Panc1 (cell line): ENCODE results near the gene NPHP4. TPM values are rescaled to one million over a fixed set of nuclear protein-coding genes. Genes with fewer than 3 reads are reported as not detected.

Experiments used
- ATAC-seq: fragments of 200-7000 bp; cut with Tn5 transposase; 2 replicates; pipeline ENCODE4 v1.9.1; 2020; ENCODE audit warnings: mild to moderate bottlenecking, moderate library complexity
- BruUV-seq: library from RNA; stranded (reverse); fragments of 400-500 nt; replicated peaks from 2 replicates; lab custom pipeline; 2021; lab: Mats Ljungman, UMichigan
- CTCF ChIA-PET: fragments of 300-600 bp; sonication (Branson Sonifier 250); formaldehyde crosslinking; loops from one replicate; lab custom pipeline; 2022; ENCODE audit warnings: antibody characterized with exemption; lab: Charles Lee
- POLR2A ChIA-PET: fragments of 300-600 bp; sonication (Branson Sonifier 250); formaldehyde crosslinking; loops from one replicate; lab custom pipeline; 2022; ENCODE audit warnings: antibody characterized with exemption; lab: Charles Lee
- DNase-seq: peaks from one replicate; pipeline ENCODE4 v3.0.0-alpha.2; 2010; ENCODE audit warnings: low read depth, low spot score
- H3K27ac ChIP-seq: 2 replicates; pipeline ENCODE4 v1.5.1; 2011; ENCODE audit warnings: mild to moderate bottlenecking, low read length, inconsistent platforms
- H3K27me3 ChIP-seq: fragments of 200-500 bp; sonication (Bioruptor generic); 2 replicates; pipeline ENCODE4 v1.6.0; 2014; ENCODE audit warnings: low read length, inconsistent platforms; ENCODE audit not compliant: control insufficient read depth, insufficient read depth
- H3K36me3 ChIP-seq: fragments of 200-500 bp; sonication (Bioruptor generic); 2 replicates; pipeline ENCODE4 v1.5.1; 2014; ENCODE audit warnings: inconsistent platforms, mild to moderate bottlenecking, low read length, moderate library complexity; ENCODE audit not compliant: control insufficient read depth, insufficient read depth
- H3K4me1 ChIP-seq: 2 replicates; pipeline ENCODE4 v1.5.1; 2011; ENCODE audit warnings: inconsistent platforms, mild to moderate bottlenecking, low read length, moderate library complexity; ENCODE audit not compliant: control insufficient read depth, insufficient read depth
- H3K4me3 ChIP-seq, 2 experiments: 2 replicates each; pipeline ENCODE4 v1.5.1; 2011 to 2012; ENCODE audit warnings: low read depth in 2 of 2, low read length in 2 of 2, mild to moderate bottlenecking in 2 of 2, inconsistent platforms in 1 of 2, moderate library complexity in 1 of 2
- H3K9me3 ChIP-seq: fragments of 200-500 bp; sonication (Bioruptor generic); 2 replicates; pipeline ENCODE4 v1.5.1; 2014; ENCODE audit warnings: low read depth, mild to moderate bottlenecking, inconsistent platforms, low read length, moderate library complexity; ENCODE audit not compliant: control insufficient read depth, insufficient read depth
- POLR2AphosphoS5 ChIP-seq: IDR thresholded peaks from 2 replicates; pipeline ENCODE4 v1.6.1; 2012; ENCODE audit warnings: mild to moderate bottlenecking, low read depth, low read length, moderate library complexity
- SIN3A ChIP-seq: IDR thresholded peaks from 2 replicates; pipeline ENCODE4 v1.6.1; 2012; ENCODE audit warnings: low read depth, mild to moderate bottlenecking, low read length, moderate library complexity, borderline replicate concordance; ENCODE audit not compliant: insufficient read depth
- TCF7L2 ChIP-seq: IDR thresholded peaks from 2 replicates; pipeline ENCODE4 v1.6.1; 2011; ENCODE audit warnings: mild to moderate bottlenecking, low read depth, low read length, inconsistent platforms
- in situ Hi-C: cut with HindIII; loops from 2 replicates; pipeline ENCODE4 v1.10.0; 2016; ENCODE audit warnings: low sequenced_read_pairs, low pct_unique_long_range_greater_than_20kb
- intact Hi-C: fragments of 100-400 bp; cut with micrococcal nuclease; formaldehyde crosslinking; loops from one replicate; pipeline ENCODE4 v1.10.0; 2022; ENCODE audit not compliant: unreplicated experiment
- total RNA-seq: library from RNA; stranded (reverse); gene quantifications from one replicate; pipeline ENCODE4 v1.2.1, GENCODE V29; 2021; ENCODE audit not compliant: unreplicated experiment
- TF ChIP-seq, protein P1 (sequence below): fragments of 450-650 bp; IDR thresholded peaks from 2 replicates; pipeline ENCODE4 v1.5.1; 2017; ENCODE audit warnings: mild to moderate bottlenecking
- TF ChIP-seq, protein P2 (sequence below), 2 experiments: IDR thresholded peaks; 2 replicates each; pipeline ENCODE4 v1.6.1; 2011 to 2012; ENCODE audit warnings: low read depth in 2 of 2, control low read depth in 1 of 2, low read length in 1 of 2, mild to moderate bottlenecking in 1 of 2, moderate library complexity in 1 of 2; ENCODE audit not compliant: insufficient read depth in 1 of 2

Gene NPHP4
- total RNA-seq, 1 experiment from 2014 or later = 20.1 TPM

DNA sequence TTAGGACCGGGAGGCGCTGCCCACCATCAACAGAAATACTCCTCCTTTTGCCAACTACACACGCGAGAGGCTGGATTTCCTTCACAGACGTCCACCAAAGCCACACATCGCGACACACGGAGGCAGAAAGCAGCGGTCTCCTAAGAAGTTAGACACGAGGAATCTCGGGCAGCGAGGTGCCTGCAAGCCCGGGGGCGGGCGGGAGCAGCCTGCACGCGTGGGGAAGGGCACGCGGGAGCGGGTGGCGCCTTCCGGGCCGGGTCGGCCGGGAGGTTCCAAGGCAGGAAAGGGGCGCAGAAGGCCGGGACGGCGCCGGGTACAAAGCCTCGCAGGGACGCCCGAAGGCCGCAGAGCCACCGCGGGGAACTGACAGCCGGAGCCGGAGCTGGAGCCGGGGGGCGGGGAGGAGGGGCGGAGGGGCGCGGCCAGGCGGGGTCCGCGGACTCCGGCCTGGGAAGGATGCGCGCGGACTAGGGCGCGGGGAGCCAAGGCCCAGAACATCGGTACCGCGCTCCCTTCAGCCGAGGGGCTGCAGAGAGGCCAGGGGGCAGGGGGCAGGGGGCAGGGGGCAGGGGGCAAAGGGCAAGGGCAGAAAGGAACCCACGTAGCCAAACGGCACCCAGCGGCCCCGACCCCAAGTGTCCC is 722 bp downstream of the NPHP4 start:
- Histone ChIP-seq H3K4me3 (peak overlapping the region; percentile 75 to 81), H3K4me1 (peaks cover 16% of the 10 kb centered on the region), H3K27me3 (no peaks in the 10 kb centered on the region), H3K27ac (peak overlapping the region; percentile 78), H3K36me3 (no peaks in the 10 kb centered on the region), H3K9me3 (no peaks in the 10 kb centered on the region)
- intact Hi-C loops = no loop called here
- no peak for DNase-seq
- ChIA-PET POLR2A (interaction anchor here (0.6 kb wide), 1 partner anchor 53 kb away, joined by 5 read pairs; no protein-coding TSS in a partner anchor), CTCF (no interaction called here)
- no TSS peak for BruUV-seq
- in situ Hi-C loops = no loop called here
- peak; percentile 56 for ATAC-seq
- TF ChIP-seq, protein P1, sequence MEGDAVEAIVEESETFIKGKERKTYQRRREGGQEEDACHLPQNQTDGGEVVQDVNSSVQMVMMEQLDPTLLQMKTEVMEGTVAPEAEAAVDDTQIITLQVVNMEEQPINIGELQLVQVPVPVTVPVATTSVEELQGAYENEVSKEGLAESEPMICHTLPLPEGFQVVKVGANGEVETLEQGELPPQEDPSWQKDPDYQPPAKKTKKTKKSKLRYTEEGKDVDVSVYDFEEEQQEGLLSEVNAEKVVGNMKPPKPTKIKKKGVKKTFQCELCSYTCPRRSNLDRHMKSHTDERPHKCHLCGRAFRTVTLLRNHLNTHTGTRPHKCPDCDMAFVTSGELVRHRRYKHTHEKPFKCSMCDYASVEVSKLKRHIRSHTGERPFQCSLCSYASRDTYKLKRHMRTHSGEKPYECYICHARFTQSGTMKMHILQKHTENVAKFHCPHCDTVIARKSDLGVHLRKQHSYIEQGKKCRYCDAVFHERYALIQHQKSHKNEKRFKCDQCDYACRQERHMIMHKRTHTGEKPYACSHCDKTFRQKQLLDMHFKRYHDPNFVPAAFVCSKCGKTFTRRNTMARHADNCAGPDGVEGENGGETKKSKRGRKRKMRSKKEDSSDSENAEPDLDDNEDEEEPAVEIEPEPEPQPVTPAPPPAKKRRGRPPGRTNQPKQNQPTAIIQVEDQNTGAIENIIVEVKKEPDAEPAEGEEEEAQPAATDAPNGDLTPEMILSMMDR = no peak
- TF ChIP-seq POLR2AphosphoS5 = no peak
- TF ChIP-seq SIN3A = 0 out of 2 replicates have a peak, but pooled peaks have one; percentile 18
- TF ChIP-seq TCF7L2 = no peak
- TF ChIP-seq, protein P2, sequence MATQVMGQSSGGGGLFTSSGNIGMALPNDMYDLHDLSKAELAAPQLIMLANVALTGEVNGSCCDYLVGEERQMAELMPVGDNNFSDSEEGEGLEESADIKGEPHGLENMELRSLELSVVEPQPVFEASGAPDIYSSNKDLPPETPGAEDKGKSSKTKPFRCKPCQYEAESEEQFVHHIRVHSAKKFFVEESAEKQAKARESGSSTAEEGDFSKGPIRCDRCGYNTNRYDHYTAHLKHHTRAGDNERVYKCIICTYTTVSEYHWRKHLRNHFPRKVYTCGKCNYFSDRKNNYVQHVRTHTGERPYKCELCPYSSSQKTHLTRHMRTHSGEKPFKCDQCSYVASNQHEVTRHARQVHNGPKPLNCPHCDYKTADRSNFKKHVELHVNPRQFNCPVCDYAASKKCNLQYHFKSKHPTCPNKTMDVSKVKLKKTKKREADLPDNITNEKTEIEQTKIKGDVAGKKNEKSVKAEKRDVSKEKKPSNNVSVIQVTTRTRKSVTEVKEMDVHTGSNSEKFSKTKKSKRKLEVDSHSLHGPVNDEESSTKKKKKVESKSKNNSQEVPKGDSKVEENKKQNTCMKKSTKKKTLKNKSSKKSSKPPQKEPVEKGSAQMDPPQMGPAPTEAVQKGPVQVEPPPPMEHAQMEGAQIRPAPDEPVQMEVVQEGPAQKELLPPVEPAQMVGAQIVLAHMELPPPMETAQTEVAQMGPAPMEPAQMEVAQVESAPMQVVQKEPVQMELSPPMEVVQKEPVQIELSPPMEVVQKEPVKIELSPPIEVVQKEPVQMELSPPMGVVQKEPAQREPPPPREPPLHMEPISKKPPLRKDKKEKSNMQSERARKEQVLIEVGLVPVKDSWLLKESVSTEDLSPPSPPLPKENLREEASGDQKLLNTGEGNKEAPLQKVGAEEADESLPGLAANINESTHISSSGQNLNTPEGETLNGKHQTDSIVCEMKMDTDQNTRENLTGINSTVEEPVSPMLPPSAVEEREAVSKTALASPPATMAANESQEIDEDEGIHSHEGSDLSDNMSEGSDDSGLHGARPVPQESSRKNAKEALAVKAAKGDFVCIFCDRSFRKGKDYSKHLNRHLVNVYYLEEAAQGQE (IDR thresholded peaks at IDR 0.05; ENCODE audit: insufficient read depth in 1 of 2, low read depth in 2 of 2, low read length in 1 of 2) = no peak

DNA sequence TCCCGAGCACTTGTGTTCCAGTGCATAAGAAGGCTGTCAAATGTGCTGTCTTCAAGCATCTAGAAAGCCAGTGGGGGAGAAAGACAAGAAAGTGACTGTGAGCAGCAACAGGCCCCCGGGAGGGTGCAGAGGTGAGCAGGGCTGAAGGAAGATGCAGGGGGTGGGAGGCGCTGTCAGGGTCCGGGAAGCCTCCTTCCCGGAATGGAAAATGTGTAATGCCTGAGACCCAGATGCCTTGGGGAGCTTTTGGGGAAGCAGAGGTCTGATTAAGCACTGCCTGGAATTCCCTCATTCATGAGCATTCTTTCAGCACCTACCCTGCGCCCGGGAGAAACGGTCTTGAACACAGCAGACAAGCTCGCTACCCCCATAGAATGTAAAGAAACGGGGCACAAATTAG is 1.3 kb downstream of the NPHP4 start:
- Histone ChIP-seq H3K4me3 (peak overlapping the region; percentile 75 to 81), H3K27ac (peak overlapping the region; percentile 78), H3K27me3 (no peaks in the 10 kb centered on the region), H3K4me1 (peaks cover 16% of the 10 kb centered on the region), H3K36me3 (no peaks in the 10 kb centered on the region), H3K9me3 (no peaks in the 10 kb centered on the region)
- TF ChIP-seq TCF7L2 (no peak), POLR2AphosphoS5 (no peak), SIN3A (no peak)
- TF ChIP-seq, protein P1 = no peak
- TF ChIP-seq, protein P2 (IDR thresholded peaks at IDR 0.05; ENCODE audit: insufficient read depth in 1 of 2, low read depth in 2 of 2, low read length in 1 of 2) = no peak
- intact Hi-C loops = no loop called here
- BruUV-seq = TSS peak; percentile 69
- no peak for DNase-seq
- ChIA-PET CTCF (no interaction called here), POLR2A (interaction anchor here (0.6 kb wide), 1 partner anchor 52 kb away, joined by 5 read pairs; no protein-coding TSS in a partner anchor)
- in situ Hi-C loops = no loop called here
- no peak for ATAC-seq
